Measurements from ENCODE around the gene THBD. TPM values are rescaled to one million over a fixed set of nuclear protein-coding genes. Genes with fewer than 3 reads are reported as not detected.
A peak's percentile ranks its signal among the peaks of the same experiment; 100 is the strongest.

Gene THBD
- total RNA-seq, 4 donors from 2014 or later: 54.9 to 93.4 (median 75.1) TPM

DNA sequence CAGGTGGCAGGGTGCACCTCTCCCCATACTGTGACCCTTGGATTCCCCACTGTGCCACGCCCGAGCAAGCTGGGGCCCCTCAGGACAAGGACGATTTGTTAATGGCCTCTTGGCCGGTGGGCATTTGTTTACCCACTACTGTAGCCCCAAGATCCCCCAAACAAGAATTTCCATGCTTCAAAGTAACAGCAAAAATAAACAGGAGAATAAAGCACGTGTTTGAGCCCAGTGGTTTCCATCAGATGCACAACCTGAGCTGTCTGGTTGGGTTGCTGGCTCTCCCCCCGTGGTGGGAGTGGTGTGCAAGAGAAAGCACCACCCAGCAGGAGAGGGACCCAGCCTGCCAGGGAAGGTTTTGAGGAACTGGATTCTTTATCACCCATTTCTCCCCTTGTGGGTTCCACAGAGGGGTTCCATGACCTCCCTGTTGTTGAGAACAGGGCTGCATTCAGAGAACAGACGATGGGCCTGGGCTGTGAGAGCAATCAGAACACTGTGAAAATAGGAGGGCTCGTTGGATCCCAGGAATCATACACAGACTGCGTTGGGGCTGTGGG lies 31.9 kb upstream of the THBD start:
- 52 to 84% methylated on average over 2 to 6 of the region's 9 CpGs for WGBS, 2 donors
- H3K4me3 ChIP-seq: peak overlapping the region in 2 of 4 donors; percentile 38 to 59

DNA sequence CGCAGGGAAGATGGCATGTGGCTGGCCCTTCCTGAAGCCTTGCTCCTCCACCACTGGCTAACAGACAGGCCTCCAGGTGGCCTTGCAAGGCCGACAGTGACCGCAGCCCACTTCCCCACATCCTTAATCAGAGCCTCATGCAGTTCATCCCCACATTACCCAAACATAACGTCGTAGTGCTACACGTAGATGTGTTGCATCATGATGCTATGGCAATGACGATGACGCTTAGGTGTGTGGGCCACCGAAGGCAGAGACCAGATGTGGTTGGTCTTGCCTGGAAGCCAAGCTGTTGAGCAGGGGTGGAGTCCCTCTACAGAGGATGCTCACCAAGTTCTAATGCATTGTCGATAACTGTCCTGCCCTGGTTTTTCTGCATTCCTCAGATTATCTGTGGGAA lies 31.0 kb upstream of the THBD start:
- Histone ChIP-seq H3K27me3 (no peaks in the 10 kb centered on the region), H3K4me1 (peaks cover 0 to 72% (median 34%) of the 10 kb centered on the region in 3 donors), H3K9me3 (no peaks in the 10 kb centered on the region), H3K36me3 (no peaks in the 10 kb centered on the region), H3K27ac (peak overlapping the region in 1 of 4 donors; percentile 92), H3K4me3 (no peak overlapping the region)
- no peak for TF ChIP-seq CTCF (IDR thresholded peaks at IDR 0.05)
- no peak for TF ChIP-seq POLR2A (IDR thresholded peaks at IDR 0.05)
- no peak for DNase-seq
- intact Hi-C loops (cut with DNase I): no loop called here
- 77 to 90% methylated on average over 3 to 10 of the region's 10 CpGs for WGBS, 2 donors

More for the DNA sequence above, 31.9 kb upstream of the THBD start:
- Histone ChIP-seq H3K36me3 (no peaks in the 10 kb centered on the region), H3K27ac (peak overlapping the region in 3 of 4 donors; percentile 81 to 92 (median 88)), H3K27me3 (no peaks in the 10 kb centered on the region), H3K9me3 (no peaks in the 10 kb centered on the region), H3K4me1 (peaks cover 0 to 76% (median 34%) of the 10 kb centered on the region in 3 donors)
- DNase-seq: no peak
- intact Hi-C loops (cut with DNase I): no loop called here
- TF ChIP-seq CTCF (IDR thresholded peaks at IDR 0.05) (no peak), POLR2A (IDR thresholded peaks at IDR 0.05) (no peak)

DNA sequence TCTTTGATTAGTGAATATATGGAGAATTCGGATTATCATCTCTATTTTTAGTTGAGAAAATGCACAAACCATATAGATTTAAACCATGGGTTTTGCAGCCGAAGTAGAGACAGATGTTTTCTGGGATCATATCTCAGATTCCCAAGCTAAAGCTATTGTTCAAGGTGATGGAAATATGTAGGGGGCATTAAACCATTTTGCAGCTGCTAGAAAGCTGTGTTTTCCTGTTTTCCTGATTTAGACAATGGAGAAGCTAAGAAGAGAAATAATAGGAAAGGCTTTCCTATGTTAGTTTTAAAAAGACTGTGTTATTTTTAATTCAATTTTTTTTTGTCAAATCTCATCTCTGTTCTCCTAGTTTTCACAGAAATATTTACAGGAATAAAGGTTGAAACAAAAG lies 30.5 kb upstream of the THBD start:
- H3K36me3 ChIP-seq: no peaks in the 10 kb centered on the region
- H3K4me3 ChIP-seq: no peak overlapping the region
- H3K27me3 ChIP-seq: no peaks in the 10 kb centered on the region
- no peak for DNase-seq
- H3K9me3 ChIP-seq: no peaks in the 10 kb centered on the region
- intact Hi-C loops (cut with DNase I): no loop called here
- WGBS, 2 donors: 64 to 82% methylated on average over 2 of the region's 2 CpGs
- H3K27ac ChIP-seq: no peak overlapping the region
- H3K4me1 ChIP-seq: peaks cover 0 to 69% (median 34%) of the 10 kb centered on the region in 3 donors
- no peak for TF ChIP-seq POLR2A (IDR thresholded peaks at IDR 0.05)
- TF ChIP-seq CTCF (IDR thresholded peaks at IDR 0.05): no peak

- Histone ChIP-seq H3K36me3 (no peaks in the 10 kb centered on the region), H3K4me3 (no peak overlapping the region), H3K9me3 (no peaks in the 10 kb centered on the region), H3K27ac (no peak overlapping the region), H3K27me3 (no peaks in the 10 kb centered on the region), H3K4me1 (peaks cover 0 to 59% (median 34%) of the 10 kb centered on the region in 3 donors)
- WGBS, 2 donors: 78 to 79% methylated on average over 4 to 6 of the region's 6 CpGs
- intact Hi-C loops (cut with DNase I): no loop called here
- DNase-seq: no peak
- no peak for TF ChIP-seq CTCF (IDR thresholded peaks at IDR 0.05)
- TF ChIP-seq POLR2A (IDR thresholded peaks at IDR 0.05): no peak
Measured at GRCh38 chr20:23079016-23079351, 29.5 kb upstream of the THBD start.

- H3K9me3 ChIP-seq: no peaks in the 10 kb centered on the region
- intact Hi-C loops (cut with DNase I): no loop called here
- WGBS, 2 donors: 66 to 68% methylated on average over 5 of the region's 5 CpGs
- peak overlapping the region in 1 of 4 donors; percentile 1 for H3K27ac ChIP-seq
- peaks cover 0 to 54% (median 29%) of the 10 kb centered on the region in 3 donors for H3K4me1 ChIP-seq
- no peak overlapping the region for H3K4me3 ChIP-seq
- H3K36me3 ChIP-seq: no peaks in the 10 kb centered on the region
- TF ChIP-seq POLR2A (IDR thresholded peaks at IDR 0.05) (no peak), CTCF (IDR thresholded peaks at IDR 0.05) (no peak)
- no peak for DNase-seq
- H3K27me3 ChIP-seq: no peaks in the 10 kb centered on the region
Measured at GRCh38 chr20:23078351-23079015, 29.0 kb upstream of the THBD start.
